Esophagus squamous epithelium (tissue), 4 donors: Measurements from ENCODE around the gene TSPO.

Source experiments
- CTCF ChIP-seq, 6 experiments: fragments of 450-650 bp in 4 of 6; fragments of 200-600 bp in 2 of 6; sonication (generic) in 2 of 6; IDR thresholded peaks; one replicate each; pipeline ENCODE4 v1.5.1; 2016 to 2019; ENCODE audit warnings: antibody characterized with exemption in 6 of 6, mild to moderate bottlenecking in 4 of 6, moderate library complexity in 4 of 6
- POLR2A ChIP-seq, 4 donors: fragments of 450-650 bp; IDR thresholded peaks; one replicate each; pipeline ENCODE4 v1.6.1; 2017; ENCODE audit warnings: antibody characterized with exemption in 4 of 4, mild to moderate bottlenecking in 4 of 4, moderate library complexity in 3 of 4

- no peak for TF ChIP-seq CTCF (IDR thresholded peaks at IDR 0.05)
- no peak for TF ChIP-seq POLR2A (IDR thresholded peaks at IDR 0.05)
Measured at GRCh38 chr22:43157874-43158546, 6.7 kb downstream of the TSPO start.
